OCI-M2 (cell line): ENCODE results near the gene USP48.
A peak's percentile ranks its signal among the peaks of the same experiment; 100 is the strongest.

ENCODE experiments used
- DNase-seq: peaks from one replicate; lab custom pipeline; 2025; ENCODE audit not compliant: unreplicated experiment; lab: John Stamatoyannopoulos, UW

USP48 gene

DNA sequence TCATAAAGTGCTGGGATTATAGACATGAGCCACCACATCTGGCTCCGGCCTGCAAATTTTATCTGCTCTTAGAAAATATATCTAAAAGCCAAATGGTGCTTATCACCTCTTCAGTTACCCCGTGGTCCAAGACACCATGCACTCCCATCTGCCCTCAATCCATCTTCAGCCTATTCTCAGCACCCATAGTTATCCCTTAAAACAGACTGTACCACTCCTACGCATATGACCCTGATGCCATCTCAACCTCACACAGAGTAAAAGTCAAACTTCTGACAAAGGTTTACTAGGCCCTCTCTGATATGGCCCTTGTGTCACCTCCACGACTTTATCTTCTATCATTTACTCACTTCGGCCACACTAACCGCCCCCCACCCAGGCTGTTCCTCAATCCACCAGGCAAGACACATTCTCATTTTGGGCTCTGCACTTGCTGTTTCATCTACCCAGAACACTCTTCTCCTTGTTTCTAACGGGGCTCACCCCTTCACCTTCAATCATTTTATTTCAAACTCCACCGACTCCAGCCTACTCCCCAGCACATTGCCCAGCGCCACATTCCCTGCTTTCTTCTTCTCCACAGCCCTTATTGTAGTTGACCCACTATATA lies 33.0 kb downstream of the USP48 start:
- peak; percentile 45 for DNase-seq

GRCh38 chr1:21749109-21749508 lies 33.8 kb downstream of the USP48 start:
- DNase-seq: no peak

GRCh38 chr1:21743476-21743875 lies 39.5 kb downstream of the USP48 start:
- DNase-seq: no peak

DNA sequence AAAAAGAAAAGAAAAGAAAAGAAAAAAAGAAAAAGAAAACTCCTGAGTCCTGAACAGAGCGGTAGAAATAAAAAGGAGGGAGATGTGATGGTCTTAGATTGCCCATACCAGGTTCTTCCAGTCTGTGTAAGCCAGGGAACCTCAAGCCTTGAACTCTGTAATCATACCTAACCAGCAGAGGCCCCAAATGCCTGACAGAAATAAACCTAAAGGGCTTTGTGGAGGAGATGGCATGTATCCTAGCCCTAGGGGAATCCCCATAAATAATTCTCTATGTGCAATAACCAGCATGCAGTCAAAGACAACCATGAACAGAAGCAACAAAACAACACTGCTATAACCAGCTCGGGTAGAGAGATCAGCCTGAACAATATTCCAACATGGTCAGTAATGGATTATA lies 40.4 kb downstream of the USP48 start:
- DNase-seq: no peak

GRCh38 chr1:21741206-21741605 lies 41.7 kb downstream of the USP48 start:
- DNase-seq: no peak

GRCh38 chr1:21736876-21737275 lies 46.1 kb downstream of the USP48 start:
- DNase-seq: no peak

DNA sequence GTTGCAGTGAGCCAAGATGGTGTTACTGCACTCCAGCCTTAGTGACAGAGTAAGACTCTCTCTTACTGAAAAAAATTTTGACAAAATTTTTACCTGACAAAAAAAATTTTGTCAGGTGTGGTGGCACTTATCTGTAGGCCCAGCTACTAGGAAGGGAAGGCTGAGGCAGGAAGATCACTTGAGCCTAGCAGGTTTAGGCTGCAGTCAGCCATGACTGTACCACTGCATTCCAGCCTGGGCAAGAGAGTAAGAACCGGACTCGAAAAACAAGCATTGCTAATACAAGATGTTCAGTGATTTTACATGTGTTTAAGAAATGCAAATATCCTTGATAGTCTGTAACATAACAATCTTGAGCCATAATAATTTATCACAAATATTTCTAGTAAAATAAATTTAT lies 46.9 kb downstream of the USP48 start:
- DNase-seq: no peak

DNA sequence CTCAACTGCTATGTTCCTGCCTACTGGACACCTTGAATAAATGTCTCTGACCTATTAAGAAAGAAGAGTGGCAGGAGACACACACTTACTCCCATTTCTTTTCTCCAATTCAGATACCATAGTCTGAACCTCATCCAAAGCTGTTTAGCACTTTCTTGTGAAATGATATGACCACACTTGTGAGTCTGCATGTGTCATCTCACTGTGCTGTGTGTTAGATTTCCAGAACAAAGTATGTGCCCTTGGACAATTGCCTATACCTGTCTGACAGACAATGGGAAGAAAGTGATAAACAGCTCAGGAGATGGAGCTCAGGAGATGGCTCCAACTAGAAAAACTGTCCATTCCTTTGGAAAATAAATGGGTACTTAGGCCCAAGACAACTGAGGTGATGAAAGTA lies 48.4 kb downstream of the USP48 start:
- DNase-seq: no peak

DNA sequence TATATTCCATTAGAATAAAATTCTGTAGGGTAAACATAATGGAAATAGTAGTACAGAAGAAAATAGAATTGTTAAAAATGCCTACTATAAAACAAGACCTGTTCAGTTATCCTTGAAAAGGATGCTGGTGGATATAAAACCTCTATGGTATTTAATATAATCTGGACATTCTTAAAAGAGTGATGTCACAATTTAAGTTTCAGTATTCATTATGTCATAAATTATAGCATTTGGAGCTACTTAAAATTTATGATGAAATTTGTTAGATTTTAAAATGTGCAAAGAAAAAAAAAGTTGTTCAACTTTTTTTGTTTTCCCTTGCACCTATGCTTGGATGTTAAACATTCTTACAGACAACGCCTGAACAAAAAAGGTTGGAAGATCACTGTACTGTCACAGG lies 50.3 kb downstream of the USP48 start:
- no peak for DNase-seq

DNA sequence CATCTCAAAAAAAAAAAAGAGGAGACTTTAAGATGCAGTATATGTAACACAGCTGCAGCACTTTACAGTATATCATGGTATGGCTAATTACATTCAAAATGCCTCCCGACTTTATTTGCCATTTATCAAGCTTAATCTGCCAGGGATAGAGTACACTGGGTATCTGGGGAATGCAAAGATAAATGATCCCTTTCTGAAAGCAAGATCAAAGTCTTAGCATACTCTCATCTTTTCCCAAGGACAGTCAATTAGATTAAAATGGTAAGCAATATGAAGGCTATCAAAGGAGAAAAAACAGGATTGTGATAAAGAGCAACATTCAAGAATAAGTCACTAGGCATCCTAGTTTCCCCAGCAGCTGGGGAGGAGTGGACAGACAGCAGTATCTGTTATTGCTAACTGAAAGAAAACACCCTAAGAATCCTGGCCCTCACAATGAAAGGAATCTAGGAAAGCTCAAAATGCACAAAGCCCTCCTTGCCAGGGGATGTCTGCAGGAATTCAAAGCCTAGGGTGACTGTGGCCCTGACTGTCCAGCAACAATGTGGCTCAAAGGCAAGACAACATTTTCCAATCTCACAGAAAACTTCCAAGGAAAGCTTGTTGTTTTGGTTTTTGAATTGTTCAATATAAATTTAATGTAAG lies 57.1 kb downstream of the USP48 start:
- DNase-seq: no peak

GRCh38 chr1:21724570-21724969 lies 58.4 kb downstream of the USP48 start:
- no peak for DNase-seq

DNA sequence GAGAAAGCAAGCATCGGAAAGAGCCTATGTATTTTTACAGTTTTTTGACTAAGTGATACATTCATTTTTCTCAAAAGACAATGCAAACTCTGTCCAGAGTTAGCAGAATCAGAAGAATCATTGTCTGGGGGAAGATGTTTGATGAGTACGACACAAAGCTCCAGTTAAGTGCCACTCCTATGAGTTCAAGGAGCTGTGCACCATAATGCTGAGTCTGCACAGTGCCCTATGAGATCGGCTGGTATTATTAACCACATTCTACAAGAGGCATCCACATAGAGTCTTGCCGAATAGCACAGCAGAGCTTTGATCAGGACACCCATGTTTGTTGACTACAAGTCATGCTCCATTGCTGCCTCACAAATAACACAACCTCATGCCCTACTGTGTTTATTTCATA lies 58.9 kb downstream of the USP48 start:
- DNase-seq: no peak

DNA sequence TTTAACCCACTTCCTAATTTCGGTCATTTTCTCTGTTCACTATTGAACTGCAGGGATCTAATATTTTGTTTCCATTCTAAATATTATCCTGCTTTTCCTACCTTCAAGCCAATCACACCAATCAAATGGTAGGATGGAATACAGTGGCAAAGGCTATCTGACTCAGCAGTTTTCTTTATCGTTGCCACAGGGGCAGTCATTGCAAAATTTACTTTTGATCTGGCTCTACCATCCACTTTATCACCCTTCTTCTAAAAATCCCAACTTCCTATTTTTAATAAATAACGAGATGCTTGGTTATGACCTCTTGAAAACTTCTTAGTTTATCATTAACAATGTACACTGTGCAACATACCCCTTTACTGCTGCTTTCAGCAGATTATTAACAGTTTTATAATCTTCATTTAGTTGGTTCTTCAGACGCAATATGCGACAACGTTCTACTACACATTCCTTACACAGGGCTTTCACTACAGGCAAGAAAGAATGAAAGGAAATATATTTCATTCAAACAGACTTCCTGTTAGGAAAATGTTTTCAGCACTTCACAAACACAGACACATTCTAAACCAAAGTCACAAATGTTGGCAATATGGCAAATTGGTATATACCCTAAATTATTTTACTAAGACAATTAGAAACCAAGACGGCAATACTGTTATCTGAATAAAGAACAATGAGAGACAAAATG lies 61.5 kb downstream of the USP48 start:
- DNase-seq: no peak

GRCh38 chr1:21716169-21716568 lies 66.8 kb downstream of the USP48 start:
- DNase-seq: no peak

DNA sequence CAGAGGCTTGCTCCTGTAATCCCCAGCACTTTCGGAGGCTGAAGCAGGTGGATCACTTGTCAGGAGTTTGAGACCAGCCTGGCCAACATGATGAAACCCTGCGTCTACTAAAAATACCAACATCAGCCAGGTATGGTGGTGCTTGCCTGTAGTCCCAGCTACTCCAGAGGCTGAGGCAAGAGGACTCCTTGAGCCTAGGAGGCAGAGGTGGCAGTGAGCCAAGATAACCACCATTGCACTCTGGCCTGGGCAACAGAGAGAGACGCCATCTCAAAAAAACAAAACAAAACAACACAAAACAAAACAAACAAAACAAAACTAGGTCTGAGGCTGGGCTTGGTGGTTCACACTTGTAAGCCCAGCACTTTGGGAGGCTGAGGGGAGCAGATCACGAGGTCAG lies 75.1 kb downstream of the USP48 start:
- DNase-seq: no peak

- DNase-seq: no peak
Measured at GRCh38 chr1:21707086-21707840, 75.7 kb downstream of the USP48 start.

DNA sequence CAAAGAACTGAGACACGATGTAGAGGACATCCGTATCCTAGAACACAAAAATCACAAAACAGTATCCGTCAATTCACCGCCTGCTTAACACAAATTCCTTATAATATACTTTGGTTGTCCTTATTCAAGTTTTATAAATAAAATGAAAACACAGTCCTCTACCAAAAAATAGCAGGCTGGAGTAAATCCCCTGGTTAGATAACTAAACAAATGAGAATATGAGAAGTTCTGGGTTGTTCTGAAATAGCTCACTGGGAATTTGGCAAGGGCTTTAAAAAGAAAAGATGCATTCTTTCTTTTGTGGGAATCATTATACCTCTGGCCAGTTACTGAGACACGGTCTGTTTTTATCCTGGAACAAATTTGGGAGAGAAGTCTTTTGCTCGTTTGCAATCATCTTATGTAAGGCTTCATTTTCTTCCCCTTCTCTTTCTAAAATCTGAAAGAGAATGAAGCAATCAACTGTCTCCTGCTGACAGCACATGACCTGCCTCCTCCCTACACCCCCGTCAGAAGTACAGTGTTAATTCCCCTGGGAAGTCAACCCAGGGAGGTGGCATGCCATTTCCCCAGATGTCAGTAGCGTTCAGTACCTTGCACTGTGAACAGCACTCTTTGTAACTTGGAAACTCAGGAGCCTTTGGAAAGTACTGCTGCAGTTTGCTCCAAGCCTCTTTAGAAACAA lies 76.7 kb downstream of the USP48 start:
- DNase-seq: no peak

DNA sequence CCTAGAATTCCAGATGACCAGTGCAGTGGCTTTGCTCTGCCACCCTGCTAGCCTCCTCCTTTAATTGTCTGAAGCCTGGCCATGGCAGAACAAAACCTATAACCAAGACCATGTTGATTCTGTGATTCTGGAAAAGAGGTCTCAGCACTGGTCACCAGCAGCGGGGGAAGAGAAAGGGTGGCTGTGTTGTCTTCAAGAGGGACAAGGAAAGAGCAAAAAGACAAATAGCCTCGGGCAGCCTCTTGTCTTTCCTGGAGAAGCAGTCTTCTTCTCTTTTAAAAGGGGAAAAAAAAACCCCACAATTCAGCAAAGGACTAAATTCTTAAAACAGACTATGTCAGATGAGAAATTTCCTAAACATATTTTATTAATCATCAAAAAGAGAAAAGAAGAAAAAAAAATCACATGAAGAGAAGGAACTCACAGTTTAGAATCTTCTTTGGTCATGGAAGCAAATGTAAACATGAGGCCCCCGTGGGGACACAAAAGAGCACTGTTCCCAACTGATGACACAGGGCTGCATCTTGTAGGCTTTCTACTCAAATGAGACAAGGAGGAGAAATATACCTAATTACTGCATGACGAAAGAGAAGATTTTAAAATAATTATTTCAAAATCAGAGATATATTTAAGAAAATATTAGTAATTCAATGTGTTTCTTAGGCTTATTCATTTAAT lies 77.5 kb downstream of the USP48 start:
- no peak for DNase-seq

DNA sequence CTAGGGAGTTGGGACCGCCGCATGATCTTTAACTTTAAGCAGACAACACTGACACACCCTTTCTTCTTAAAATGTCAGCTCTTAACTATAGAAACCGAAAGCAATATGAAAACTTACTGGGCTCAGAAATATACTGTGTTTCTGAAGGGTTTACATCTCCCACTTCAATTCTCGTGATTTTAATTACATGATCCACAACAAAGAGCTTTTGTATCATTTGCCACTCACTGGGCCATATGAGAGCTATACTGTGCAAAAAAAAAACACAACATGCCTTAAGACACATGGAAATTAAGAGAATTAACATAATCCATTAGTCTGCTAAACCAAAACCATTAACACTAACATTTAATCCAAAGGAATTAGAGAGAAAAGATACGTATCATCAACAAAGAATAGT lies 78.8 kb downstream of the USP48 start:
- DNase-seq: no peak

- no peak for DNase-seq
Measured at GRCh38 chr1:21703318-21703963, 79.5 kb downstream of the USP48 start.
